Erythroblast (primary cell): ENCODE measurements around the gene APOA4.
"Not testable (repeated sequence)": the region's sequence is repeated elsewhere in the genome, so short reads cannot be mapped to it uniquely, and the experiment has no call there.

ENCODE experiments used
- GATA1 ChIP-seq: IDR thresholded peaks from 2 replicates; pipeline ENCODE4 v1.6.1; 2011; ENCODE audit warnings: low read depth, mild to moderate bottlenecking, control low read depth, low read length, moderate library complexity
- POLR2A ChIP-seq: IDR thresholded peaks from 2 replicates; pipeline ENCODE4 v1.6.1; 2011; ENCODE audit warnings: mild to moderate bottlenecking, low read length

DNA sequence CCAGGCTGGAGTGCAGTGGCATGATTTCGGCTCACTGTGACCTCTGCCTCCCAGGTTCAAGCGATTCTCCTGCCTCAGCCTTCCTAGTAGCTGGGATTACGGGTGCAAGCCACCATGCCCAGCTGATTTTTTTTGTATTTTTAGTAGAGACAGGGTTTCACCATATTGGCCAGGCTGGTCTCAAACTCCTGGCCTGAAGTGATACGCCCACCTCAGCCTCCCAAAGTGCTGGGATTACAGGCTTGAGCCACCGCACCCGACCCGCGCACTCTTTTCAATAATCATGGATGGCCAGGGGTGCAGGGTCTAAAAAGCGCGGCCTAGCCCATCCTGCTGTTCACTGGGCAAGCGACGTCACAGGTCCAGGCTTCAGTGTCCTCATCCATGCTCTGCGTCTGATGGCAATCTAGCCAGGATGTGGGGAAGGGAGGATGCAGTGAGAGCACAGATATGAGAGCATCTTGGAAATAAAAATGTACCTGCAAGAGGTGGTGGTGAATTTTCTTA lies 11.5 kb upstream of the APOA4 start:
- TF ChIP-seq POLR2A, GATA1: not testable (repeated sequence)
